GM18498 (cell line): ENCODE results near the gene DLST.

Experiments
- ATAC-seq: cut with Tn5 transposase; IDR thresholded peaks from one replicate; pipeline ENCODE4 v1.9.1; 2021; ENCODE audit warnings: mild to moderate bottlenecking, moderate library complexity; ENCODE audit not compliant: unreplicated experiment

Gene DLST

GRCh38 chr14:74860899-74861733 lies 20.6 kb upstream of the DLST start:
- peak; percentile 51 for ATAC-seq

GRCh38 chr14:74861734-74862090 lies 20.0 kb upstream of the DLST start:
- ATAC-seq, result no peak

- ATAC-seq, result no peak
These were observed 18.4 kb upstream of the DLST start for GRCh38 chr14:74863274-74863673.

- no peak for ATAC-seq
These were observed 17.5 kb upstream of the DLST start for GRCh38 chr14:74864198-74864597.

- no peak for ATAC-seq
These were observed 16.6 kb upstream of the DLST start for GRCh38 chr14:74865156-74865555.

- ATAC-seq, result no peak
These were observed 14.9 kb upstream of the DLST start for GRCh38 chr14:74866708-74867389.

- no peak for ATAC-seq
These were observed 14.0 kb upstream of the DLST start for GRCh38 chr14:74867673-74868072.

GRCh38 chr14:74868739-74869138 lies 13.0 kb upstream of the DLST start:
- ATAC-seq, result no peak

GRCh38 chr14:74871819-74872218 lies 9.9 kb upstream of the DLST start:
- no peak for ATAC-seq

GRCh38 chr14:74875204-74875603 lies 6.5 kb upstream of the DLST start:
- no peak for ATAC-seq

GRCh38 chr14:74875941-74876913 lies 5.5 kb upstream of the DLST start, which contains the start of gene PROX2:
TSS of gene PROX2 (minus strand) at chr14:74876145. CDS start at chr14:74863834, 12,311 bp downstream.
- ATAC-seq, result no peak

- no peak for ATAC-seq
These were observed 2.1 kb upstream of the DLST start for GRCh38 chr14:74879427-74880182.

- peak; percentile 50 for ATAC-seq
These were observed 596 bp downstream of the DLST start for GRCh38 chr14:74882103-74882920.

GRCh38 chr14:74886001-74886400 lies 4.3 kb downstream of the DLST start:
- ATAC-seq, result no peak

GRCh38 chr14:74888164-74889158 lies 6.7 kb downstream of the DLST start:
- ATAC-seq, result no peak

GRCh38 chr14:74890262-74890661 lies 8.5 kb downstream of the DLST start:
- no peak for ATAC-seq

GRCh38 chr14:74891870-74892269 lies 10.2 kb downstream of the DLST start:
- ATAC-seq, result no peak

GRCh38 chr14:74892745-74893144 lies 11.0 kb downstream of the DLST start:
- ATAC-seq, result no peak
